GM12892 (cell line): ENCODE measurements around the gene HIPK1.

ENCODE experiments used
- POLR2A ChIP-seq: IDR thresholded peaks from 2 replicates; pipeline ENCODE4 v1.6.1; 2011; ENCODE audit warnings: low read depth, low read length, control low read depth
- POLR2AphosphoS5 ChIP-seq: IDR thresholded peaks from 2 replicates; pipeline ENCODE4 v1.6.1; 2011; ENCODE audit warnings: low read depth, low read length, control low read depth

DNA sequence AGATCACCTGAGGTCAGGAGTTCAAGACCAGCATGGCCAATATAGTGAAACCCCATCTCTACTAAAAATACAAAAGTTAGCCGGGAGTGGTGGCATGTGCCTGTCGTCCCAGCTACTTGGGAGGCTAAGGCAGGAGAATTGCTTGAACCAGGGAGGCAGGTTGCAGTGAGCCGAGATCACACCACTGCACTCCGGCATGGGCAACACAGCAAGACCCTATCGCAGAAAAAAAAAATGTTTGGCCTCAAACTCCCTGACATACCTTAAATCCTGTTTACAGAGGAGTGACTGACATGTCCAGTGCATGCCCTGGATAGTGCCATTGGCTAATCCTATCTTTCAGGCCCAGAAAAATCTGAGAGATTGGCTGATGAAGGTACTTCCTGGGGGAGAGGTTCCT is 12.2 kb upstream of the HIPK1 start:
- TF ChIP-seq POLR2A, result no peak
- TF ChIP-seq POLR2AphosphoS5, result no peak
